Measurements from ENCODE around the gene FTCDNL1.

GRCh38 chr2:199764273-199764800 lies 86.7 kb downstream of the FTCDNL1 start:
- TF ChIP-seq POLR2A (IDR thresholded peaks at IDR 0.05; ENCODE audit: low read length) = no peak
- TF ChIP-seq GATA1 (IDR thresholded peaks at IDR 0.05; ENCODE audit: low read depth, low read length) = no peak
